ENCODE results near the gene DEPDC5. TPM values are rescaled to one million over a fixed set of nuclear protein-coding genes. Genes with fewer than 3 reads are reported as not detected.

DEPDC5 gene
- total and polyA plus RNA-seq, 2 of the 8 experiments (the other 6 are each of a cell fraction or from before 2014, with no cell fraction given), result 18.3 to 26.5 TPM

DNA sequence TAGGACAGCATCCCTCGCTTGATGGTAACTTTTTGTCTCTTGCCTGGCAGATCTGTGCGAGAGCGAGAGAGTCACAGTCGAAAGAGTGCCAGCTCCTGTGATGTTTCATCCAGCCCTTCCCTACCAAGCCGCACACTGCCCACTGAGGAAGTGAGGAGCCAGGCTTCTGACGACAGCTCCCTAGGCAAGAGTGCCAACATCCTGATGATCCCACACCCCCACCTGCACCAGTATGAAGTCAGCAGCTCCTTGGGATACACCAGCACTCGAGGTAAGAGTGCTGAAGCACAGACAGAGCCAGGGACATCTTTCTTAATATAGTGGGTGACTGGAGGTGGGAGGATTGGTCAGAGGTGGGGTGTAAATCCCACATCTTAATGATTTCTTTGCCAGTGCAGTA is 61.1 kb downstream of the DEPDC5 start:
- Histone ChIP-seq H3K9ac (replicated peaks in 1 of 4; ENCODE audit: extremely low read depth in 1 of 4, low read depth in 3 of 4, low read length in 3 of 4) (no peak overlapping the region), H3K4me1 (replicated peaks in 1 of 4; ENCODE audit: control insufficient read depth in 3 of 4, insufficient read depth in 4 of 4, low read length in 3 of 4) (no peaks in the 10 kb centered on the region), H3K4me2 (ENCODE audit: insufficient read depth in 1 of 2, low read depth in 2 of 2, low read length in 2 of 2) (no peak overlapping the region), H3K23me2 (ENCODE audit: low read depth, low read length) (no peaks in the 10 kb centered on the region), H3K4me3 (ENCODE audit: extremely low read depth in 1 of 4, insufficient read depth in 2 of 4, low read depth in 3 of 4, low read length in 4 of 4) (no peak overlapping the region), H2BK120ac (replicated peaks; ENCODE audit: low read depth, low read length) (no peak overlapping the region), H3K27me3 (replicated peaks in 1 of 4; ENCODE audit: control insufficient read depth in 3 of 4, extremely low read depth in 1 of 4, insufficient read depth in 3 of 4, low read length in 3 of 4) (no peaks in the 10 kb centered on the region), H2BK20ac (ENCODE audit: low read length) (no peak overlapping the region), H4K5ac (ENCODE audit: insufficient read length, low read depth, low read length) (no peak overlapping the region), H2BK12ac (ENCODE audit: low read depth, low read length) (no peak overlapping the region), H3K36me3 (ENCODE audit: control insufficient read depth in 2 of 4, insufficient read depth in 4 of 4, low read length in 3 of 4) (peaks cover 0 to 30% (median 24%) of the 10 kb centered on the region in 4 experiments; a peak in 7 of 8 replicates), H4K8ac (ENCODE audit: extremely low read depth, insufficient read depth, low read length) (no peak overlapping the region), H3K4ac (replicated peaks; ENCODE audit: insufficient read length, low read depth, low read length) (no peak overlapping the region), H3K79me1 (ENCODE audit: low read depth, low read length) (no peaks in the 10 kb centered on the region), H3K27ac (ENCODE audit: low read depth, low read length) (no peak overlapping the region), H3K14ac (ENCODE audit: insufficient read length) (no peak overlapping the region), H3K56ac (replicated peaks; ENCODE audit: insufficient read length, low read depth, low read length) (no peak overlapping the region), H3K23ac (ENCODE audit: insufficient read length) (no peak overlapping the region), H4K91ac (replicated peaks; ENCODE audit: insufficient read length, low read length) (no peak overlapping the region), H3K18ac (ENCODE audit: extremely low read depth, low read length) (no peak overlapping the region), H2BK5ac (ENCODE audit: low read depth, low read length) (no peak overlapping the region), H3K9me3 (ENCODE audit: insufficient read depth in 2 of 2, low read depth in 1 of 2, low read length in 1 of 2) (no peaks in the 10 kb centered on the region), H2AFZ (ENCODE audit: low read length) (no peak overlapping the region), H4K20me1 (replicated peaks in 1 of 2; ENCODE audit: control insufficient read depth in 1 of 2, insufficient read depth in 2 of 2, low read length in 2 of 2) (no peaks in the 10 kb centered on the region), H2AK5ac (ENCODE audit: low read depth, low read length) (no peak overlapping the region), H3K79me2 (ENCODE audit: control insufficient read depth in 1 of 2, insufficient read depth in 2 of 2, low read length in 2 of 2) (no peaks in the 10 kb centered on the region), H2BK15ac (ENCODE audit: low read length) (no peak overlapping the region)
- DNase-seq (ENCODE audit: low read depth in 1 of 2, low spot score in 2 of 2) (no peak), FAIRE-seq (no peak)
- WGBS, 2 experiments (ENCODE audit: extremely low coverage in 1 of 2, insufficient coverage in 1 of 2, insufficient read length in 1 of 2, insufficient replicate concordance in 2 of 2, low coverage in 1 of 2, low lambda C conversion rate in 2 of 2, missing lambda C conversion rate in 1 of 2), result 90% methylated on average over 7 of the region's 7 CpGs; no CpG with 5 or more reads in 1 of the 2 experiments
- POLR2A ChIA-PET (ENCODE audit: partially characterized antibody), result interaction anchor here (0.6 kb wide), 1 partner anchor 33 kb away, joined by 5 read pairs; no protein-coding TSS in a partner anchor
- CTCF ChIA-PET (ENCODE audit: partially characterized antibody), result interaction anchor here (0.8 to 1.5 kb wide), 2 partner anchors 58 to 155 kb away, joined by 3 to 4 read pairs; no protein-coding TSS in a partner anchor
- TF ChIP-seq POU5F1 (IDR thresholded peaks at IDR 0.05; ENCODE audit: low read depth, low read length) (no peak), KDM5A (IDR thresholded peaks at IDR 0.05; ENCODE audit: low read length) (no peak), TCF12 (IDR thresholded peaks at IDR 0.05; ENCODE audit: low read depth, low read length) (no peak), SRF (IDR thresholded peaks at IDR 0.05; ENCODE audit: low read depth, low read length) (no peak), YY1 (IDR thresholded peaks at IDR 0.05; ENCODE audit: low read depth, low read length) (no peak), NANOG (IDR thresholded peaks at IDR 0.05; ENCODE audit: insufficient read depth, low read depth, low read length, poor library complexity, severe bottlenecking) (no peak), EP300 (IDR thresholded peaks at IDR 0.05; ENCODE audit: borderline replicate concordance in 1 of 2, low read depth in 2 of 2, low read length in 2 of 2) (no peak), BACH1 (IDR thresholded peaks at IDR 0.05; ENCODE audit: low read length) (no peak), CBX8 (IDR thresholded peaks at IDR 0.05; ENCODE audit: borderline replicate concordance, low read depth, low read length) (no peak)
- TF ChIP-seq, protein P1, sequence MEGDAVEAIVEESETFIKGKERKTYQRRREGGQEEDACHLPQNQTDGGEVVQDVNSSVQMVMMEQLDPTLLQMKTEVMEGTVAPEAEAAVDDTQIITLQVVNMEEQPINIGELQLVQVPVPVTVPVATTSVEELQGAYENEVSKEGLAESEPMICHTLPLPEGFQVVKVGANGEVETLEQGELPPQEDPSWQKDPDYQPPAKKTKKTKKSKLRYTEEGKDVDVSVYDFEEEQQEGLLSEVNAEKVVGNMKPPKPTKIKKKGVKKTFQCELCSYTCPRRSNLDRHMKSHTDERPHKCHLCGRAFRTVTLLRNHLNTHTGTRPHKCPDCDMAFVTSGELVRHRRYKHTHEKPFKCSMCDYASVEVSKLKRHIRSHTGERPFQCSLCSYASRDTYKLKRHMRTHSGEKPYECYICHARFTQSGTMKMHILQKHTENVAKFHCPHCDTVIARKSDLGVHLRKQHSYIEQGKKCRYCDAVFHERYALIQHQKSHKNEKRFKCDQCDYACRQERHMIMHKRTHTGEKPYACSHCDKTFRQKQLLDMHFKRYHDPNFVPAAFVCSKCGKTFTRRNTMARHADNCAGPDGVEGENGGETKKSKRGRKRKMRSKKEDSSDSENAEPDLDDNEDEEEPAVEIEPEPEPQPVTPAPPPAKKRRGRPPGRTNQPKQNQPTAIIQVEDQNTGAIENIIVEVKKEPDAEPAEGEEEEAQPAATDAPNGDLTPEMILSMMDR (IDR thresholded peaks at IDR 0.05; ENCODE audit: control extremely low read depth in 1 of 3, insufficient read depth in 1 of 3, low read depth in 1 of 3, low read length in 3 of 3), result no peak
- TF ChIP-seq, protein P2, sequence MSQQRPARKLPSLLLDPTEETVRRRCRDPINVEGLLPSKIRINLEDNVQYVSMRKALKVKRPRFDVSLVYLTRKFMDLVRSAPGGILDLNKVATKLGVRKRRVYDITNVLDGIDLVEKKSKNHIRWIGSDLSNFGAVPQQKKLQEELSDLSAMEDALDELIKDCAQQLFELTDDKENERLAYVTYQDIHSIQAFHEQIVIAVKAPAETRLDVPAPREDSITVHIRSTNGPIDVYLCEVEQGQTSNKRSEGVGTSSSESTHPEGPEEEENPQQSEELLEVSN (IDR thresholded peaks at IDR 0.05), result no peak
